ENCODE data around the gene NSG1.

Gene NSG1

DNA sequence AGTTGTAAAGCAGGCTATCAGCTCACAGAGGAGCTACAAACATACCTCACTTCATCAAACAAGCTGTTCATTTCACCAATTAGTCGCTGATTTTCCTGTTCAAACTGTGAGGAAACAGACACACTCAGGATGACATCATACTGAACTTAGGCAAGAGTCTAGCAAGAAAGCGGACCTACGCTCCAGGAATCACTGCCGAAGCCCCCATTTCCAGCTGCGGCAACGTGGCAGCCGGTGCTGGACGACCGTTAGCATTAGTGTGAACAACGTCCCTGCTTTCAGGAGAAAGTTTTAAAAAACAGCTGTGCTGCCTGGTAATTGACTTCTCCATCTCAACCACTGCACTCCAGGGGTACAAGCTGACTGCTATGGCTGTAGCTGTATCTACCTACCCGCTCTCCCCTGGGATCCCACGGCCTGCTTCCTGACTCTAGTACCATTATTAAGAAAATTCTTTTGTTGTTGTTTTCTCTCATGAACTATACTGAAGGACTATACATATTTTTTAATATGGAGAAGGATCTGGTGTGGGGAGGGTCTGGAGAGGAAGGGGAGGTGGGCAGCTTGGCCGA, 38.3 kb downstream of the NSG1 start:
- no peak for DNase-seq (ENCODE audit: extremely low spot score)
- POLR2A ChIA-PET, result no interaction called here

DNA sequence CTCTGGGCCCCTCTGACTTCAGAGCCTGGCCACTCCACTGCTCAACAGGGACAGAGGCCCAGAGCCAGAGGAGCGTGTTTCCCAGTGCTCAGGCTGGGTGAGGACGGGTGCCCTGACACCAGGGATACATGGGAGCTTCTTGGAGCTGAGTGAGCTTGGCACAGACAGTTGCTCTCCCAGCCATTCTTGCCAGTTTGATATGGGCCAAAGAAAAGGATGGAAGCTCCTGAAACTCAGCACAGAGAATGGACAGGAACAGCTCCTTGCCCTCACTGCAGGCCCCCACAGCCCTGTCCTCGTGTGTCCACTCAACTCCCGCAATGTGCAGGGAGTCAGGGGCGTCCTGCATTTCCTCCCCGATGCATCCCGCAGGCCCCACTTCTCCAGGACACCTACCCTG, 38.8 kb downstream of the NSG1 start:
- TF ChIP-seq, protein P1, sequence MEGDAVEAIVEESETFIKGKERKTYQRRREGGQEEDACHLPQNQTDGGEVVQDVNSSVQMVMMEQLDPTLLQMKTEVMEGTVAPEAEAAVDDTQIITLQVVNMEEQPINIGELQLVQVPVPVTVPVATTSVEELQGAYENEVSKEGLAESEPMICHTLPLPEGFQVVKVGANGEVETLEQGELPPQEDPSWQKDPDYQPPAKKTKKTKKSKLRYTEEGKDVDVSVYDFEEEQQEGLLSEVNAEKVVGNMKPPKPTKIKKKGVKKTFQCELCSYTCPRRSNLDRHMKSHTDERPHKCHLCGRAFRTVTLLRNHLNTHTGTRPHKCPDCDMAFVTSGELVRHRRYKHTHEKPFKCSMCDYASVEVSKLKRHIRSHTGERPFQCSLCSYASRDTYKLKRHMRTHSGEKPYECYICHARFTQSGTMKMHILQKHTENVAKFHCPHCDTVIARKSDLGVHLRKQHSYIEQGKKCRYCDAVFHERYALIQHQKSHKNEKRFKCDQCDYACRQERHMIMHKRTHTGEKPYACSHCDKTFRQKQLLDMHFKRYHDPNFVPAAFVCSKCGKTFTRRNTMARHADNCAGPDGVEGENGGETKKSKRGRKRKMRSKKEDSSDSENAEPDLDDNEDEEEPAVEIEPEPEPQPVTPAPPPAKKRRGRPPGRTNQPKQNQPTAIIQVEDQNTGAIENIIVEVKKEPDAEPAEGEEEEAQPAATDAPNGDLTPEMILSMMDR (IDR thresholded peaks at IDR 0.05; ENCODE audit: control extremely low read depth, extremely low read depth, low read depth, missing control alignments), result no peak
- ChIA-PET POLR2A (no interaction called here), CTCF (interaction anchor here (1.0 to 1.5 kb wide), 3 partner anchors 9 to 178 kb away, joined by 3 read pairs; partner anchors contain the start of gene TMEM128)
- no peak for DNase-seq (ENCODE audit: extremely low spot score)

More for the DNA sequence above, 38.3 kb downstream of the NSG1 start:
- CTCF ChIA-PET, result interaction anchor here (1.0 to 1.5 kb wide), 3 partner anchors 9 to 177 kb away, joined by 3 read pairs; partner anchors contain the start of gene TMEM128
- TF ChIP-seq, protein P1 (IDR thresholded peaks at IDR 0.05; ENCODE audit: control extremely low read depth, extremely low read depth, low read depth, missing control alignments), result no peak

DNA sequence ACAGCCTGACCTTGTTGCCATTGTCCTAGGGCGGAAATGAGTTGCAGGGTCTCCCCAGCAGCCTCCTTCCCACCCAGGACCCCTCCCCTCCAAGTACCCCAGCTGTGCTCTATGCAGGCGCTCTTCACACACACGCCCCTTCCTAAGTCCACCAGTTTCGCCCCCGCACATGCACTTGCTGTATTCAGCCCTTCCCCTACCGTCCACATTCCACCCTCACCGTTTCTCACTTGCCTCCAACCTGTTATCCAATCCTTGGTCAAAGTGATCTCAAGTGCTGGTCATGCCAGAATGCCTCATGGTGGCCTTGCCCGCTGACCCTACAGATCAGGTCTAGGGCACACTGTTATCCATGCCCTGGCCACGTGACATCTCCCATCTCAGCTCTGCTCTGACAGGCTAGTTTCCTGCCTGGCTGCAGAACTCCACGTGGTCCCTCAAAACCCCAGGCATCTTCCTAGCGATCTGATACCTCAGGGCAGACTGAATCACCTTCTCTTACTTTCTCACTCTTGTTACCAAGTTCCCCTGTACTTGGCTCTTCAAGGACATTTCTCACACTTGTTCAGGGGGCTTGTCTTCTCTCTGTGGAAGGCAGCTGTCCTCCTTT, 39.7 kb downstream of the NSG1 start:
- no peak for DNase-seq (ENCODE audit: extremely low spot score)
- TF ChIP-seq, protein P1 (IDR thresholded peaks at IDR 0.05; ENCODE audit: control extremely low read depth, extremely low read depth, low read depth, missing control alignments), result no peak
- ChIA-PET CTCF (no interaction called here), POLR2A (no interaction called here)

DNA sequence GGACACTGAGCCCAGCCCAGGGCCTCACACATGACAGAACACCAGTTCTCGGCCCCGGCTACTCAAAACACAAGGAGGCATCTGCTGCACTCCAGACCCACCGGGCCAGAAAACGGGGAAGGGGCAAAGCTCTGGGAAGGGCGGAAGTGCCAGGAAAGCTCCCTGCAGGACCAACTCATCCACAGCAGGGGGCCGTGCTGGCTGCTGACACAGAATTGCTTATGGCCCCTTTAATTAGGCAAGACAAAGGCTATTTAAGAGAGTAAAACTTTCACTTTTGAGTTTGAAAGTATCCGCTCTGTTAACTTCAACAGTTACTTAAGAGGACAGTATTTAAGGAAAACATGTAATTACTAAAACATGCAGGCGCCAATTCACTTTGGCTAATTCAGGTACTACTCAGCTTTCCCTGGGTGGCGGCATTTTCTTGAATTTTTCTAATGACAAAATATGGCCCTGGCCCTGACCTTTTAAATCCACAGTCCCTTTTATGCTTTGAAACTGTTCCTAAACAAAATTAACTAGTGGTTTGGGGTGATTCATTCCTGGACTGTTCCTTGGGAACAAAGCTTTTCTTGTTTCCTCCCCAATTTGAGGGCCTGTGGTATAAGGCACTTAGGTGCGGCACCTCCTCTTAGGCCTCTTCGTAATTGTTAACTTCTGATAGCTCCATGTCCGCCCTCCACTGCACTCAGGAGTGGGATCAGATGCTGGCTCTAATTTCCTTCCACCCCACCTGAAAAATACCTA, 40.4 kb downstream of the NSG1 start:
- TF ChIP-seq, protein P1 (IDR thresholded peaks at IDR 0.05; ENCODE audit: control extremely low read depth, extremely low read depth, low read depth, missing control alignments), result no peak
- no peak for DNase-seq (ENCODE audit: extremely low spot score)
- POLR2A ChIA-PET, result no interaction called here
- CTCF ChIA-PET, result no interaction called here

DNA sequence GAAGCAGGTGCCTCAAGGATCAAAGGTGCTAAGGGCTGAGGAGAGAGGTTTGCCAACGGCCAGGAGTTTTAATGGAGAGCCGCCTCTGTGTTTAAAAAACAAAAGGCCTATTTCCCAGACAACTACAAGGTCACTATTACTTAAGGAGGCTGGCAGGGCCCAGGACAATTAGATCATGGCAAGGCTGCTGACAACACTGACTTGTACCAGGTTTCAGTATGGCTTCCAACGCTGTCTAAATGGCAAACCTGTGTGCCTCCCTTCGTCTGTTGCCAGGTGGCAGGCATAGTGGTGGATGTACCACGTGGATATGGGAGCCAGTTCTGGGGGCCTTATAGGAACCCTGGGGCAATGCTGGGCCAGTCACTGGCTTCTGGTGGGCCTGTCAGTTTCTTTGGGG, 41.0 kb downstream of the NSG1 start:
- POLR2A ChIA-PET, result no interaction called here
- DNase-seq (ENCODE audit: extremely low spot score), result no peak
- TF ChIP-seq, protein P1 (IDR thresholded peaks at IDR 0.05; ENCODE audit: control extremely low read depth, extremely low read depth, low read depth, missing control alignments), result no peak
- CTCF ChIA-PET, result interaction anchor here (1.2 kb wide), 1 partner anchor 8 kb away, joined by 3 read pairs; no protein-coding TSS in a partner anchor

DNA sequence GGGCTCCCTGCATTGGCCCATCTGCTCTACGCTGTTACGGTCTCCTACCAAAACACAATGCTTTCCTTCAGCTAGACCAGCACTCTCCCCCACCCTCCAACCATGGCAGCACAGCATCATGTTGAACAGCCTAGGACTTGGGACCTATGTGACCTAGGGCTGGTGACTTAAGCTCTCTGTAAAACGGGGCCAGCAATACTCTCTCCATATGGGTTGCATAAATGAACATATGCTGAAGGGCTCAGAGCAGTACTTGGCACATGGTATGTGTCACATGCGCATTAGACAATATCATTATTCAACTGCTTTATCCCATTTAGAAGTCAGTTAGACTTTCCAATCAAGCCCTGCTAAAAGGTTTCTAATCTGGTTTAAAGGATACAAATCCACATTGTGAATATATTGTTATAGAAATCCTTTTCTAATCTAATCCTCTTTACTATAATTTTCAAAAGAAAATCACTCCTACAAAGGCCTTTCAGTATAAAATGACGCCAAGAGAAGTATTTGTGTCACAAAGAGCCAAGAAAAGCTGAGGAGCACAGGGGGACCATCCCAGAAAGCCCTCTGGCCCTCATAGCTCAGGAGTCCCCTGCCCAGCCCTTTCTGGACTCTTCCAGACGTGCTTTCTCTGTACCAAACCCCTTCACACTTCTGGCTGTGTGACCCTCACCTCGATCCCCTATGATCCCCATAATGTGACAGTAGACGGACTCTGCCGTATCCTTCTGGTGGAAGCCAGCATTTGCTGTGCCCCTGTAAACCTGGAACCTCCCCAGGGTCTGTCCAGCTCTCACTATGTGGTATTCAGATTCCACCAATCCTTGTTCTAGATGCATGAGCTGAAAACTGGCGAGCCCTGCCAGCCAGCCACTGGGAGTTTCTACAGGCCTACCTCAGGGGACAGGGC, 42.3 kb downstream of the NSG1 start:
- POLR2A ChIA-PET, result no interaction called here
- CTCF ChIA-PET, result interaction anchor here (1.0 to 2.8 kb wide), 6 partner anchors 8 to 177 kb away, joined by 3 to 12 read pairs (median 5); no protein-coding TSS in a partner anchor
- TF ChIP-seq, protein P1 (IDR thresholded peaks at IDR 0.05; ENCODE audit: control extremely low read depth, extremely low read depth, low read depth, missing control alignments), result no peak
- DNase-seq (ENCODE audit: extremely low spot score), result no peak
